Pulmonary artery endothelial cell (primary cell): ENCODE measurements around the gene RPL3. TPM values are rescaled to one million over a fixed set of nuclear protein-coding genes. Genes with fewer than 3 reads are reported as not detected.

Experiments
- DNase-seq: peaks from one replicate; pipeline ENCODE4 v3.0.0-alpha.2; 2011; ENCODE audit warnings: low read depth, low spot score
- total RNA-seq: library from RNA; depleted of rRNA; stranded (reverse); fragments of >200 nt; gene quantifications from 2 replicates; pipeline ENCODE4 v1.2.3, GENCODE V29; 2014

The RPL3 gene
- total RNA-seq, 1 donor from 2014 or later: 4,770 TPM

DNA sequence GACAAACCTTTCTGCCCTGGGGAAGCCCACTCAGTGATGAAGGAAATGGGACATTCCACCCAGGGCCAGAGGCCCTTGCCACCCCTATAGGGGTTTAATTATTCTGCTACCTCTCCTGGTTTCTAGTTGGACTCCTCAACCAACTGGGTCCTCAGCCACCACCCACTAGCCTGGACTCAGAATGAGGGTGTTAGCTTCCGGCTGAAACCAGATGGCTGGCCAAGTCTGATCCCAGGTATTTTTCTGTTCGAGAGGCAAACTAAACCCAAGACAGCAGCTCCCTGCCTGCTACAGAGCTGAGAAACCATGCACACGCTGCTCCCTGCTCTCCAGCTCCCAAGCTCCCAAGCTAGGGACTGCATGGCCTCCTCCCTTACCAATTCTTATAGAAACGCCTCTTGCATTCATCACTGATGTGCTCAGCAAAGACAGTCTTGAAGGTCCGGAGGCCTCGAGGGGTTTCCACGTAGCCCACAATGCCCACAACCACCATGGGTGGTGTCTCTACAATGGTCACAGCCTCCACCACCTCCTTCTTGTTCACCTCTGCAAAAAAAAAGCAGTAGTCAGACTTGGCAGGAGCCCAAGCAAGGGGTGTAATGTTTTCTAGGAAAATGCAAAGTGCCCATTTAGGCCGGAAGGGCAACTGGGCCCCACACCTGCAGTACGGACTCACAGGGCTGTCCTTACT, 2.2 kb downstream of the RPL3 start:
- no peak for DNase-seq

DNA sequence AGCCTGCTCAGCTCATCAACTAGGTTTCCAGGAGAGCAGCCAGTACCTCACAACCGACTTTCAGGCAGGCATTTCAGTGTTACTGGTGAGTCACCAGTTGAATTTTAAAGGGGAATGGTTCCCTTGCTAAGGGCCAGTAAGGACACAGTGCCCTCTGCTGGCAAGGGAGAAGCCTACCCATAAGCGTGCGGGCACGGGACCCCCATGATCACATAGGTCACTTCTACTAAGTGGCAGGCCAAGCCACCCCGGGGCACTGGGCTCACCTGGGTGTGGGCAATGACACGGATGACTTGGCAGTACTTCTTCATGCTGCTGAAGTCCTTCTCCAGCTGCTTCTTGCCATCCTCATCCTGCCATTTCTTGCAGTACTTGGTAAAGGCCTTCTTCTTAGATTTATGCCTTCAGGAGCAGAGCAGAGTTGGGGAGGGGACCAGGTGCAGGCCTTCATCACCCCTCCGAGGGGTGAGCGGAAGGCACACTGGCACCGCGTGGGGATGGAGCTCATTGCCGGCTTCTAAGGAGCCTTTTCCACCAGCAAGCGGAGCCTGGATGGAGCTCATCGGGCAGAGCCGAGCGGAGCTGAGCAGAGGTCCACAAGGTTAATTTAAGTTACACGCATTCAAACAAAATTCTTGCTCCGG, 2.9 kb downstream of the RPL3 start:
- peak; percentile 84 for DNase-seq

DNA sequence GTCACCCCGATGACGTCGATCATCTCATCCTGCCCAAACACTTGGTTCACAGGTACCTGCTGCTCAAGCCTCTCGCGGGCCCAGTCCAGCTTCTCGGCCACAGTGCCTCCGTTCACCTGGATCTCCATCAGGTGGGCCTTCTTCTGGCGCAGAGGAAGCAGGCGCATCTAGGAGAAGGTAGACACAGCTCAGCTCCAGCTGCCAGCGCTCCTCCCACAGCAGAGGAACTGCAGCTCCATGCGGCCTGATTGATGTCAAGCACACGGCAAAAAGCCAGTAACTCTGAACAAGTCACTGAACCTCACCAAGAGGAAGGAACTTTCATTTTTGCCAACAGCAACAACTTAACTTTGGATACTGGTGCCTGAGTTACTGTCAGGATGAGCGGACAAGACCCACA, 4.0 kb downstream of the RPL3 start:
- DNase-seq: no peak

DNA sequence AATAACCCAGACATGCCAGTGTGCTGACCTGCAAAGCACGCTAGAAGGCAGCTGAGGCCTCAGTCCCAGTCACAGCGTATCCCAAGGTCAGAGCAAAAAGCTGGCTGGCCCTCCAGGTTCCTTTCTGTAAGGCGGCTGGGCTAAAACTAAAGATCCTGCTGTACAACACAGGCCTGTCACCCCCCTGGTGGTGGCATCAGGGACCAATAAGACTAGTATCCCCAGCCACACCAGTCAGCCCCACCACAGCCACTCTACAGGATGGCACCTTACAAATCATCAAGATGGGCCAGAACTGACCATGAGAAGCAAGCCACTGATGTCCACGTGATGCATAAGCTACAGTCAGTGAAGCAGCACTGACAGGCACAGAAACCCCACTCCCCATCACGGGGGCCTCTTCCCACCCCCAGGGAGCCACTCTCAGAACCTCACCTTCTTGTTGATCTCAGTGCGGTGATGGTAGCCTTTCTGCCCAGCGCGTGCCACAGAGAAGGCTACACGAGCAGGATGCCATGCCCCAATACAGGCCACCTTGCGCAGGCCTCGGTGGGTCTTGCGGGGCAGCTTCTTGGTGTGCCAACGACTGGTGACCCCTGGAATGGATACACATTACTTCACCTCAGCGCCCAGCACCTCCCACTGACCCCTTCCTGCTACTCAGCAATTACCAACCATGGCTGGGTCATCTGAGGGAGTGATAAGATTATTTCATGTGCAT, 5.0 kb downstream of the RPL3 start:
- no peak for DNase-seq

GRCh38 chr22:39313258-39314001, 6.0 kb downstream of the RPL3 start:
- no peak for DNase-seq

GRCh38 chr22:39312410-39312809, 7.0 kb downstream of the RPL3 start:
- no peak for DNase-seq

- no peak for DNase-seq
Measured at GRCh38 chr22:39311592-39312400, 7.6 kb downstream of the RPL3 start.

DNA sequence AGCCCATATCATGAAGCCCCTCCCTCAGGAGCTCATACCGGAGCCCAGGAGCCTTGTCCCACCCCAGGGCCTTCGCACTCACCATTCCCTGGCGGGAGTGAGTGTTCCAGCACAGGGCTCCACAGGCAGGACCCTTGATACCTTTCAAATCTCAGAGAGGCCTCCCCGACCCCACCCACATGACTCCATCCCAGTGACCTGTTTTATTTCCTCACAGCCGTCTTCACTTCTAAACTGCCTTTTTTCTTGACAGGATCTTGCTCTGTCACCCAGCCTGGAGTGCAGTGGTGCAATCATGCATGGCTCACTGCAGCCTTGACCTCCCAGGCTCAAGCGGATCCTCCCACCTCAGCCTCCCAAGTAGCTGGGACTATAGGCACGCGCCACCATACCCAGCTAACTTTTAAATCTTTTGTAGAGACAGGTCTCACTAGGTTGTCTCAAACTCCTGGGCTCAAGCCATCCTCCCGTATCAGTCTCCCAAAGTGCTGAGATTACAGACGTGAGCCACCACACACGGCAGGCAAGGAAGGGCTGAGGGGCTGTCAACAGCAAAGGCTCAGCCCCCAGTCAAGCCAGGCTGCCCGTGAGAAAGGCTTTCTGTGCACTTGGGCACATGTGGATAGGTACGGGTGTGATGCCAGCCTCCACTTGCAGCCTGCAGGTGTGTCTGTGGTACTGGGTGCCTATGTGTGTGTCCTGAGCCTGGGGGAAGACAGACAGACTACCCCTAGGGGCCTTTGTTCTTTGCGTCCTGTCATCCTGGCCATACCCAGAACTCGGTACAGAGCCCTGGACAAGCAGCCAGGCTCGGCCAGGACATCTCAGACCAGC, 9.3 kb downstream of the RPL3 start:
- no peak for DNase-seq

- DNase-seq: no peak
Measured at GRCh38 chr22:39309364-39309861, 10.0 kb downstream of the RPL3 start.

GRCh38 chr22:39308614-39309363, 10.6 kb downstream of the RPL3 start:
- DNase-seq: peak; percentile 67

DNA sequence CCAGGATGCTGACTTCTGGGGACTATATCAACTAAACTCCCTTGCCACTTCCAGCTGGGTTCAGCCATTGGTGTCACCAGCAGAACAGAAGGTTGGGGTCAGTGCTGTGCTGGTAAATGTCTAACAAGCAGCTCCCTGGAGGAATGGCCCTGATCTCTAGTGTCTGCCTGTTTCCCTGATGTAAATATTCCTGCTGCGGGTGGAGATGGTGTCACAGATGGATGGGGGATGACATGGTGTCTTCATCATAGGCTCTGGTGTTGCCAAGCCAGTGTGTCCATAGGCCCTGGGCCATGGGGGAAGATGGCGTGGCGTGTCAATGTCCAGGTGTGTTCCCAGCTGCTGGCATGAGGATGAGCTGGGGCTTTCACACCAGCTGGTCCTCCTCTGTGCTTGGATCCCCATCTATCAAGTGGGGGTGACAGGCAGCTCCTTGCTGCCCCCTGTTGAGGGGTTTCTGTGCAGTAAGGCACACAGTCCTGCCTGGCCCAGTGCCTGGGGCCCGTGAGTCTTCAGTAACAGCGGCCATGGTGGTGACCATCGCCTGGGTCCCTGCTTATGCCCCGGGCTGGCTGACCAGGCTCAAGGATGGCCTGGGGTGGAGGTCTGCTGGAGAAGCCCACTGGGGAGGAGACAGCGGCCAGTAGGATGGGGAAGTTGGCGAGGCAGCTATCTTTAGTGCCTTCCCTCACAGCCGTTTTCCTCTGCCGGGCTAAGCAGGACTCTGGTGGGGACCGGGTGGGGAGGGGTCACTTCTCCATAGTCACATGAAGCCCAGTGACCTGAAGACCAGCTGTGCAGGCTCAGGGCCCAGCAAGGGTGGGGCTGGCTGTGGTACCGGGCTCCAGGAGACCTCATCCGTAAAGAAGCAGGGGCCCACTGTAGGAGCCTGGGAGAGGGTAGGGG, 12.7 kb downstream of the RPL3 start:
- DNase-seq: no peak

- DNase-seq: no peak
Measured at GRCh38 chr22:39303892-39304671, 15.3 kb downstream of the RPL3 start.

- DNase-seq: no peak
Measured at GRCh38 chr22:39303358-39303757, 16.1 kb downstream of the RPL3 start.

DNA sequence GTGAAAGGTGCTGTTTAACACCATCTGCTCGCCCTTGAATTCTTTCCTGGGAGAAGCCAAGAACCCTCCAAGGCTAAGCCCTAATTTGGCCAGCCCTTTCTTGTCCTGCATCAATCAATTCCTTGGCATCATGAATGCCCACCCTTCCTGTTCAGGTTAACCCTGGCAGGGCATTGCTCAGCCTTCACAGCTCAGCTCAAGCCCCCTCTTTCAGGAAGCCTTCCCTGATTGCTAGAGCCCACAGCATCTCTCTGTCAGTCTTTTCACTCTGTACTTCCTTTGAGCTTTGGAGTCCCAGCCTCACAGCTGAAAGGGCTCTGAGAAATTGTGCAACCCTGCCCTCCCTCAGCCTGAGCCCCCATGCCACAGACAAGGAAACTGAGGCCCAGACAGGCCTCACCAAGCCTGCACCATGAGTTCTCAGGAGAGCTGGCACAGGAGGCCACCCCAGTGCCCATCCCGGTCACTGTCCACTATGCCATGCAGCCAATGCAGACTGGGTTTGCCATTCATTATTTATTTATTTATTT, 16.9 kb downstream of the RPL3 start:
- no peak for DNase-seq

- DNase-seq: no peak
Measured at GRCh38 chr22:39301926-39302325, 17.5 kb downstream of the RPL3 start.

DNA sequence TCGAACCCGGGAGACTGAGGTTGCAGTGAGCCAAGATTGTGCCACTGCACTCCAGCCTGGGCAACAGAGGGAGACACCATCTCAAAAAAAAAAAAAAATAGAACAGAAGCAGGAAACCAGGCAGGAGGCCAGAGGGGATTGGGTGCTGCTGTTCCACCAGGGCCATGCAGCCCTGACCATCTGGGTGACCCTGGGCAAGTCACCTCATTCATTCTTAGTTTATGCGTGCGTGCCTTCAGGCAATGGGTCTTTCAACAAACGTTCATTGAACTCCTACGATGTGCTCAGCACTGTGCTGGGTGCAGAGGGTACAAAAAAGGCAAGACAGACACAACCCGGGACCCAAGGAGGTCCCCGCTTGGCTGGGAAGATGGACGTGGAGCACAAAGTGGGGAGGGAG, 18.3 kb downstream of the RPL3 start:
- DNase-seq: no peak

DNA sequence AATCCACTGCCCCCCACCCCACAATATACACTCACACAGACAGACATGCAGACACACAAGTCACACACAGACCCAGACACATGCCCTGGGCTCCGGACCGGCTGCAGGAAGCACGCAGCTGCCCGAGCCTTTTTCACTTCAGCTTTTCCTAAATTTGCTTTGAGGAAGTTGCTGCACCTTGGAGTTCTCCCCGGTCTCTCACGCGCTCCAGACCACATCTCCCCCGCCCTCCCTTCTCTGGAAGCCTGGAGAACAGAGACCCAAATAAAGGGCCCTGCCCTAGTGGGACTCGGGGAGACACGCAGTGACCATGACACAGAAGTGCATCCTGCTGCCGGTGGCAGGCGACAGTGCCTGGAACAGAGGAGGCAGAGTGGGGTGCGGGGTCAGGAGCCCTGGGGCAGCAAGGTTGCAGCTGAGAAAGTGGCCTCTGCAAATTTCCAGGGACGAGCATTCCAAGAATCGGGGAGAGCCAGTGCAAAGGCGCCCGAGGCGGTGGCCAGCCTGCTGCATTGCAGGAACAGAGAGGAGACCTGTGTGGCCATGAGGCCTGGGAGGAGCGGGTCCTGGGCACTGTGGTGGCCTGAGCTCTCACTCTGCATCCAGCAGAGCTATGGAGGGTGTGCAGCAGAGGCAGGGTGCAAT, 19.1 kb downstream of the RPL3 start:
- DNase-seq: no peak
